GM12874 (cell line): Measurements from ENCODE around the gene SETD5.

ENCODE experiments used
- TF ChIP-seq, protein P1 (sequence below): IDR thresholded peaks from 2 replicates; pipeline ENCODE4 v1.5.1; 2011; ENCODE audit warnings: low read depth, mild to moderate bottlenecking, control low read depth, low read length, moderate library complexity; ENCODE audit not compliant: insufficient read depth

Gene SETD5

DNA sequence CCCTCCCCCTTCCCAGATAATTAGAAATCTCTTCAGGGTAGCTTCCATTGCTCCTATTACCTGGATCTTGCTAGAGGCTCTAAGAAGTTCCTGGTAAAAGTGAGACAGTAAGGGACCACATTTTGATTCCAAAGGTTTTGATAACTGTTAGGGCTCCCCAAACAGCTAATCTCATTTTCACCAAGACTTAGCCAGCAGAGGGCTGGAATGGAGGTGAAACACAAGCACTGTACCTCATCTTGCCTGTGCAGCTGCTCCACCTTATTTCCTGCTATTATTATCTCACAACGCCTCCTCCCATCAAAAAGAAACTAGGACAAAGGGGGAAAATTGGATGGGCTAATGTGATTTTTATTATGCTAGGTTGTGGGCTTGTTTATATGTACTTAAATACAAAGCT is 7.3 kb downstream of the SETD5 start:
- TF ChIP-seq, protein P1, sequence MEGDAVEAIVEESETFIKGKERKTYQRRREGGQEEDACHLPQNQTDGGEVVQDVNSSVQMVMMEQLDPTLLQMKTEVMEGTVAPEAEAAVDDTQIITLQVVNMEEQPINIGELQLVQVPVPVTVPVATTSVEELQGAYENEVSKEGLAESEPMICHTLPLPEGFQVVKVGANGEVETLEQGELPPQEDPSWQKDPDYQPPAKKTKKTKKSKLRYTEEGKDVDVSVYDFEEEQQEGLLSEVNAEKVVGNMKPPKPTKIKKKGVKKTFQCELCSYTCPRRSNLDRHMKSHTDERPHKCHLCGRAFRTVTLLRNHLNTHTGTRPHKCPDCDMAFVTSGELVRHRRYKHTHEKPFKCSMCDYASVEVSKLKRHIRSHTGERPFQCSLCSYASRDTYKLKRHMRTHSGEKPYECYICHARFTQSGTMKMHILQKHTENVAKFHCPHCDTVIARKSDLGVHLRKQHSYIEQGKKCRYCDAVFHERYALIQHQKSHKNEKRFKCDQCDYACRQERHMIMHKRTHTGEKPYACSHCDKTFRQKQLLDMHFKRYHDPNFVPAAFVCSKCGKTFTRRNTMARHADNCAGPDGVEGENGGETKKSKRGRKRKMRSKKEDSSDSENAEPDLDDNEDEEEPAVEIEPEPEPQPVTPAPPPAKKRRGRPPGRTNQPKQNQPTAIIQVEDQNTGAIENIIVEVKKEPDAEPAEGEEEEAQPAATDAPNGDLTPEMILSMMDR = no peak

DNA sequence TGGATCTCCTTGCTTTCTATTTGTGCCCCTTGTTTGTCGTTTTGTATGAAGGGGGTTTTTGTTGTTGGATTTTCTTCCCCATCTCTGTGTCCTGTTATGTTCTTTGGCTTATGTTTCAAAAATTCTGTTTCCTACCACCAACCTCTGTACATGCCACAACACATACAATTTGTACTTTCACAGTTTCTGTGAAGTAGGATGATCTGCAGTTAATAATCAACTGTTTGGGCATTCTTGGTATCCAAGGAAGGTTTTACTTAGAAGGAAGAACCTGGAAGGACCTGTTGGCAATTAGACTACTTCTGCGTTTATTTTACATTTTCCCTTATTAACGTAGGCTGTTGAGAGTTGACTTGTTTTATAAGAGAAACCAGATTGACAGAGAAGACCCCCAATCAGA is 8.3 kb downstream of the SETD5 start:
- TF ChIP-seq, protein P1 = no peak

DNA sequence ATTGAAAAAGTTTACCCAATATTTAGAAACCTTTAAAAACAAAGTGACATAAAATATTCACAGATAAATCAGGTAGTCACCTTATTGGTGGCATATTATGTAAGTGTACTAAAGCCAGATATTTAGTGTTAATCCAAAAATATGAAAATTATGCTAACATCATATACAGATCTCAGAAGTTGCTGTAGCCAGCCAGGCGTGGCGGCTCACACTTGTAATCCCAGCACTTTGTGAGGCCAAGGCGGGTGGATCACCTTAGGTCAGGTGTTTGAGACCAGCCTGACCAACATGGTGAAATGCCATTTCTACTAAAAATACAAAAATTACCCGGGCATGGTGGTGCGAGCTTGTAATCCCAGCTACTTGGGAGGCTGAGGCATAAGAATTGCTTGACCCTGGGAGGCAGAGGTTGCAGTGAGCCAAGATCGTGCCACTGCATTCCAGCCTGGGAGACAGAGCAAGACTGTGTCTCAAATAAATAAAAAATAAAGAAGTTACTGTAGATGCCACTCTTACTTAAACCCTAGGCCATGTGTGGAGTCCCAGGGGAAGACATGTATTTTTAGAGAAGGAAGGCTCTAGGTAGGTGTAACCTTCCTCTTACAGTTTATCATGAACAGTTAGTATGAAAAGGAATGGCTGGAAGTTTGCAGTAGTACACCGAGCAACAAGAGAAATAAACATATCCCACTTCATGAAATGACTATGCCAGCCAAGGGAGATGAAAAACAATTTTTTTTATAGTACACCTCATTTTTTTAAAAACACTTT is 9.6 kb downstream of the SETD5 start:
- TF ChIP-seq, protein P1 = no peak

DNA sequence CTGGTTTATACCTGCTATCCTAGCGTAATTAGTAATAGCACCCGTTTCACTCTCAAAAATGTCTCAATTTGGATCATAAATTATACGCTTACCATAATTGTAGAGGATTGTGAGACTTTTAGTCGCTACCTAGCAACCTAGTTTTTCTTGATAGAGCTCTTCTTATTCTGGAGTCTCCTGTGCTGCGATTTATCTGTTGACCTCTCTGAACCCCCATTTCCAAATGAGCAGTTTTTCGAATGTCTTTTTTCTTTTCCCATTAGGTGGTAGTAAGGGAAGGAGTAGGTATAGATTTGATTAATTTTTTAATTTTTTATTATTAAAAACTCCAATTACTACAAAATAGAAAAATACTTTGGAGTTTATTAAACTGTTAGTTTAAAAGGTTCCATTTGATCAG is 10.6 kb downstream of the SETD5 start:
- TF ChIP-seq, protein P1 = no peak

DNA sequence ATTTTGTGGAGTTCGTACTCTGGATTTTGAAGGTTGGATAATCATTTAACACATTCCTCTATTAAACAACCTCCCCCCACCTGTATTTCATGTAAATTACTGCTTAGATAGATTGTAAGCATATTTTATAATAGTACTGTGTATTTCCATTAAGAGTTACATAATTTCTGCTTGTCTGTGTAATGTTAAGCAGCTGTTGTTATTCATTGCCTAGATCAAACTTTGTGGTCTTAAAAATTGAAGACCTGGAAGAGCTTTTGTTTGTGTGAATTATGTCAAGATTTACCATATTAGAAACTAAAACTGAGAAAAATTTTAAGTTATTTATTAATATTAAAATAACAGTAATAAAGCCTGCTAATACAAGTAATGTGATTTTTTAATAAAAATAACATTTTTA is 11.1 kb downstream of the SETD5 start:
- TF ChIP-seq, protein P1 = no peak

DNA sequence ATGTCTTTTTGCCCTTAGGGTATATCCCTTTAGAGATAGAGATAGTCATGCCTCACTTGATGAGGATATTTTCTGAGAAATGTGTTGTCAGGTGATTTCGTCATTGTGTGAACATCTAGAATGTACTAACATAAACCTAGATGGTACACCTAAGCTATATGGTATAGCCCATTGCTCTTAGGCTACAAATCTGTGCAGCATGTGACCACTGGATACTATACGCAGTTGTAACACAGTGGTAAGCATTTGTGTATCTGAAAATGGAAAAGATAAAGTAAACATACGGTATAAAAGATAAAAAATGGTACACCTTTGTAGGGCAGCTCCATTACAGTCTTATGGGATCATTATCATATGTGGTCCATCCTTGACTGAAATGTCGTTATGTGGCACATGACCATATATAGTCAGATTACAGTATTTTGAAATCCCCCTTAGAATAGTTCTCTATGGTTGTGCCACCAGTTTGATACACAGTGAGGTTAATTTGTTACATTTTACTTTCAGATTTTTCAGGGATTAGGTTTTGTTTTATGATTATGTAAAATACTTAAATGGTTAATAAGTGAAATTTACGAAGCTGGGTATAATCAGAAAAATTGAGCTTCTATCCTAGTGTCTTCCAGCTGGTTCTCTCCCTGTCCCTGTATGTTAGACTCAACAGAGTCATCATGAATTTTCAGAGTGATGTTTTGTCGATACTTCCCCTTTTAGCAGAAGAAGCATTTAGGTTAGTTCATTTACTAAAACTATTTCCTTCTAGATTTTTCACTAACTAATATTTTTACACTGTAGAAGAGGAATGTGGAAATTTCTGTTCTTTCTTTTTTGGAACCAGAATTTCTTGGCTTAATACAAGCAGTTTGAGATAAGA is 12.8 kb downstream of the SETD5 start:
- TF ChIP-seq, protein P1 = no peak

DNA sequence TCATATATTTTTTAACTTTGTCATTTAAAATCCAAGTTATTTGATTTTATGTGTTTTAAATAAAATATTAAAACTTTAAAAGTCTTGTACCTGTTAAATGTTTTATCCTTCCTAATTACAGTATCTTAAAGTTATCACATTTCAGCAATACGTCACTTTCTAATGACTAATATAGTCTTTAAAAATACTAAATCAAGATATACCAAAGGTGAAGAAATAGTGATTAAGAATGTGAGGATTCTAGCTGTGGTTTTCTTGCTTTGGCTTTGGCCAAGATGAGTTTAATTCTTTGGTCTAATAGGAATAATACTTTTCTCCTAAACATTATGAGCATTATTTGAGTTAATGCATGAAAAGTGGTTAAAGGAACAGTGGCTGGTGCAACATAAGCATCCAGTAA is 13.9 kb downstream of the SETD5 start:
- TF ChIP-seq, protein P1 = no peak
